Esophagus muscularis mucosa (tissue), 4 donors: ENCODE measurements around the gene KRT4. TPM values are rescaled to one million over a fixed set of nuclear protein-coding genes. Genes with fewer than 3 reads are reported as not detected.

Source experiments
- DNase-seq: peaks from one replicate; pipeline ENCODE4 v3.0.0-alpha.2; 2017; ENCODE audit errors: extremely low spot score
- H3K27ac ChIP-seq, 4 donors: fragments of 200-600 bp; sonication (generic); replicated peaks in 1 of 4; 1 replicate in 3 of 4; 2 replicates in 1 of 4; pipeline ENCODE4 v1.5.1; 2016 to 2019; ENCODE audit warnings: mild to moderate bottlenecking in 1 of 4
- H3K27me3 ChIP-seq, 4 donors: fragments of 200-600 bp; sonication (generic); one replicate each; pipeline versions ENCODE4 v1.5.1 to v1.6.0; 2016 to 2019
- H3K36me3 ChIP-seq, 4 donors: fragments of 200-600 bp; sonication (generic); one replicate each; pipeline ENCODE4 v1.5.1; 2016 to 2019
- H3K4me1 ChIP-seq, 4 donors: fragments of 200-600 bp; sonication (generic); one replicate each; pipeline ENCODE4 v1.5.1; 2016 to 2019
- H3K4me3 ChIP-seq, 4 donors: fragments of 200-600 bp; sonication (generic); 1 replicate in 2 of 4; 2 replicates in 2 of 4; pipeline ENCODE4 v1.5.1; 2016 to 2019; ENCODE audit warnings: mild to moderate bottlenecking in 4 of 4, moderate library complexity in 1 of 4
- H3K9me3 ChIP-seq, 4 donors: fragments of 200-600 bp; sonication (generic); 1 replicate in 3 of 4; 2 replicates in 1 of 4; pipeline ENCODE4 v1.5.1; 2016 to 2019
- EP300 ChIP-seq: sonication (generic); formaldehyde crosslinking; IDR thresholded peaks from one replicate; pipeline ENCODE4 v1.6.1; 2017; ENCODE audit warnings: antibody characterized with exemption
- POLR2A ChIP-seq: fragments of 450-650 bp; IDR thresholded peaks from one replicate; pipeline ENCODE4 v1.6.1; 2017; ENCODE audit warnings: antibody characterized with exemption, moderate library complexity, mild to moderate bottlenecking, low read depth
- POLR2AphosphoS5 ChIP-seq, 2 donors: sonication (generic); formaldehyde crosslinking; IDR thresholded peaks; one replicate each; pipeline ENCODE4 v1.6.1; 2017; ENCODE audit warnings: antibody characterized with exemption in 2 of 2
- WGBS: methylation state at CpG from one replicate; pipeline ENCODE4 v1.1.5; 2018; 5-methylcytosine and 5-hydroxymethylcytosine counted together
- intact Hi-C: fragments of 100-400 bp; cut with DNase I; formaldehyde crosslinking; loops from one replicate; pipeline ENCODE4 v1.15.1; 2023
- total RNA-seq, 4 donors: library from RNA; depleted of rRNA; stranded (reverse); fragments of >200 nt; gene quantifications; one replicate each; pipeline versions ENCODE4 v1.1.0 to v1.2.1, GENCODE V29; 2016
- TF ChIP-seq, protein P1 (sequence below), 3 experiments: fragments of 200-600 bp in 2 of 3; fragments of 450-650 bp in 1 of 3; sonication (generic) in 2 of 3; IDR thresholded peaks; one replicate each; pipeline ENCODE4 v1.5.1; 2017 to 2019; ENCODE audit warnings: antibody characterized with exemption in 3 of 3, mild to moderate bottlenecking in 2 of 3, moderate library complexity in 1 of 3

KRT4 gene
- total RNA-seq, 4 donors from 2014 or later = 0.13 to 5.4 (median 0.20) TPM

DNA sequence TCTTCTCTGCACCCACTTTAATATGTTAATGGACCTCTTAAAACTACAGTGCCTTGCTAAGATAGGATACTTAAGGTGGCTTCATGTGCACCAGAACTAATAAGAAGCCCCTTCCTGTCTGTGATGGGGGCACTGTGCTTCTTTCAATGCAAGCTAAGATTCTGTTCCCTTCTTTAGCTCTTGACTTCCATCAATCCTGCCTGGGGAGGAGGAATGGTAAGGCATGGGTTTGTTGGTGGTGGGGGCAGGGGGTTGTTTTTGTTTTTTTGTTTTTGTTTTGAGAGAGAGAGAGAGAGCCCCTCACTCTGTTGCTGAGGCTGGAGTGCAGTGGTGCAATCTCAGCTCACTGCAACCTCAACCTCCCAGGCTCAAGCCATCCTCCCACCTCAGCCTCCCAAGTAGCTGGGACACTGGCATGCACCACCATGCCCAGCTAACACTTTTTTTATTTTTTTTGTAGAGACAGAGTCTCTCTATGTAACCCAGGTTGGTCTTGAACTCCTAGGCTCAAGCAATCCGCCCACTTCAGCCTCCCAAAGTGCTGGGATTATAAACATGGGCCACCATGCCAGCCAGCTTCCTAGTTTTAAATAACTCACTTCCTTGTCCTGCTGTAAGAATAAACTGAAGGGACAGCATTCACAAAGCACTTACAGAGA lies 13.5 kb downstream of the KRT4 start:
- Histone ChIP-seq H3K27ac (no peak overlapping the region), H3K4me1 (peaks cover 0 to 9% (median 6%) of the 10 kb centered on the region in 4 donors), H3K27me3 (no peaks in the 10 kb centered on the region), H3K36me3 (no peaks in the 10 kb centered on the region), H3K9me3 (no peaks in the 10 kb centered on the region), H3K4me3 (no peak overlapping the region)
- WGBS = 76% methylated on average over 1 of the region's 1 CpG
- no peak for DNase-seq
- intact Hi-C loops = no loop called here
- no peak for TF ChIP-seq POLR2AphosphoS5 (IDR thresholded peaks at IDR 0.05)
- no peak for TF ChIP-seq POLR2A
- no peak for TF ChIP-seq EP300

DNA sequence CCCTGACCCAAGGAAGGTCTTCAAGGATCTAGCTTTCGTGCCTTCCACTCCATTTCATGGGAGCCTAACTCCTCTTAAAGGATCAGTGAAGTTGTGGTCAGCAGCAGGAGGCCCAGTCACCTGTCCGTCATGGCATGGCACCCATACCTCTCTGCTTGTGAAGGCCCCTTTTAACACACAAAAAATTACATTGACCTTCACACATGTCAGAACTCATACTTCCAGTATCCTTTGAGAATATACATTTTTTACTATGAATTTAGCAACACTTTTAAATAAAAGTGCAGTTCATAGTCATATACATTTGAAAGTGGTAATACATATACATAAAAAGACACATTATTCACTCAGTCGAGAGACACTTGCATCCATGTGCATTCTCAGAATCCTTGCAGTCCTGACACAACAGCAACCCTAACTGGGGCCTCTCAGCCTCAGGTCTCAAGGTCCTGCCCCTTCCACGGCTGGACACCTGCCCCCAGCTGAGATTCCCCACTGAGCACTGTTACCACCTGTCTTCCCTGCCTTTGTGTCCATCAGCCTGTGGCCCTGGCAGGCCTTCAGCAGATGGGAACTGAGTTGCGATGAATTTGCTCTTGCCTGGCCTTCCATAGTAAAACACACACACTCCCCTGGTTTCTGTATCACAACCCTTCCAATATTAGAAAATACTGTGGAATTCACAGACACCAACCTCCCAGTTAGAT lies 14.3 kb downstream of the KRT4 start:
- Histone ChIP-seq H3K4me3 (no peak overlapping the region), H3K4me1 (peaks cover 0 to 9% (median 6%) of the 10 kb centered on the region in 4 donors), H3K36me3 (no peaks in the 10 kb centered on the region), H3K27me3 (peaks cover 0 to 2% (median 0%) of the 10 kb centered on the region in 4 donors), H3K27ac (no peak overlapping the region), H3K9me3 (no peaks in the 10 kb centered on the region)
- no peak for DNase-seq
- intact Hi-C loops = no loop called here
- WGBS = 72% methylated on average over 5 of the region's 5 CpGs
- TF ChIP-seq EP300 (no peak), POLR2A (no peak), POLR2AphosphoS5 (IDR thresholded peaks at IDR 0.05) (no peak)
- TF ChIP-seq, protein P1, sequence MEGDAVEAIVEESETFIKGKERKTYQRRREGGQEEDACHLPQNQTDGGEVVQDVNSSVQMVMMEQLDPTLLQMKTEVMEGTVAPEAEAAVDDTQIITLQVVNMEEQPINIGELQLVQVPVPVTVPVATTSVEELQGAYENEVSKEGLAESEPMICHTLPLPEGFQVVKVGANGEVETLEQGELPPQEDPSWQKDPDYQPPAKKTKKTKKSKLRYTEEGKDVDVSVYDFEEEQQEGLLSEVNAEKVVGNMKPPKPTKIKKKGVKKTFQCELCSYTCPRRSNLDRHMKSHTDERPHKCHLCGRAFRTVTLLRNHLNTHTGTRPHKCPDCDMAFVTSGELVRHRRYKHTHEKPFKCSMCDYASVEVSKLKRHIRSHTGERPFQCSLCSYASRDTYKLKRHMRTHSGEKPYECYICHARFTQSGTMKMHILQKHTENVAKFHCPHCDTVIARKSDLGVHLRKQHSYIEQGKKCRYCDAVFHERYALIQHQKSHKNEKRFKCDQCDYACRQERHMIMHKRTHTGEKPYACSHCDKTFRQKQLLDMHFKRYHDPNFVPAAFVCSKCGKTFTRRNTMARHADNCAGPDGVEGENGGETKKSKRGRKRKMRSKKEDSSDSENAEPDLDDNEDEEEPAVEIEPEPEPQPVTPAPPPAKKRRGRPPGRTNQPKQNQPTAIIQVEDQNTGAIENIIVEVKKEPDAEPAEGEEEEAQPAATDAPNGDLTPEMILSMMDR (IDR thresholded peaks at IDR 0.05) = no peak

DNA sequence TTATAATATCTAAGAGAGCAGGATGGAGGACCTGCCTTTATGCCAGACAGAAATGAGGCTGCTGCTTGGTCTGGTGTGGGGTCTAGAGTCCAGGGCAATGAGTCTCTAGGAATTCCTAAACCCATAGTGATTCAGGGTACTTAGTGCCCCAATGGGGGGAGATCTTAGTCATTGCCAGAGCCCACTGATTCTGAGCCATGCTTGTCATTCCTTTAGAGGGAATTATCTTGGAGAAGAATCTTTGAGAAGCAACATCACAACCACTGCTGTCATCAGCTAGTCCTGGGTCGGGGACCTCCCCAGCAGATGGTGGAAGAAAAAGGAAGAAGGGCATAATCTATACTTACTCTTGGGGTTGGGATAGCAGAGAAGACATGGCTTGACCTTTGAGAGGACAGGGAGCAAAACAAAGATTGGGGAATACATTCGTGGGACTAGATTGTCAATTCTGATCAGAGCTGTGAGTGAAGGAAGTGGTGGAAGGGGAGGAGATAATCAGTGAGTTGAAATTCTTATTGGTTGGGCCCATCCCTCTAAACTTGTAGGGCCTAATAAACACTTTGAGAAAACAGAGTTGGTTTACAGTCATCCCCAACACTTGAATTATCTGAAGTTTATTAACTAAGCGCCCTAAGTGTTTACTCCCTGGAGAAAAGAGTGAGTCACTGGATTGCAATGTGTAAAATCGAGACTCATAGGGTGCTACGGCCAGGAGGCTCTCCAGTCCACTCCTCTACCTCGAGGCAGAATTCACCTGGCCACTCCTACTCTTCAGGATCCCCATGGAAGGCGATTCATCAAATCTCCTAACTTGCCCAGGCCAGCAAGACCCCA lies 15.0 kb downstream of the KRT4 start:
- intact Hi-C loops = no loop called here
- 65% methylated on average over 5 of the region's 7 CpGs for WGBS
- DNase-seq = no peak
- Histone ChIP-seq H3K27me3 (peaks cover 0 to 4% (median 0%) of the 10 kb centered on the region in 4 donors), H3K36me3 (no peaks in the 10 kb centered on the region), H3K4me3 (no peak overlapping the region), H3K27ac (no peak overlapping the region), H3K4me1 (peaks cover 0 to 9% (median 4%) of the 10 kb centered on the region in 4 donors), H3K9me3 (no peaks in the 10 kb centered on the region)
- no peak for TF ChIP-seq POLR2A
- TF ChIP-seq EP300 = no peak

DNA sequence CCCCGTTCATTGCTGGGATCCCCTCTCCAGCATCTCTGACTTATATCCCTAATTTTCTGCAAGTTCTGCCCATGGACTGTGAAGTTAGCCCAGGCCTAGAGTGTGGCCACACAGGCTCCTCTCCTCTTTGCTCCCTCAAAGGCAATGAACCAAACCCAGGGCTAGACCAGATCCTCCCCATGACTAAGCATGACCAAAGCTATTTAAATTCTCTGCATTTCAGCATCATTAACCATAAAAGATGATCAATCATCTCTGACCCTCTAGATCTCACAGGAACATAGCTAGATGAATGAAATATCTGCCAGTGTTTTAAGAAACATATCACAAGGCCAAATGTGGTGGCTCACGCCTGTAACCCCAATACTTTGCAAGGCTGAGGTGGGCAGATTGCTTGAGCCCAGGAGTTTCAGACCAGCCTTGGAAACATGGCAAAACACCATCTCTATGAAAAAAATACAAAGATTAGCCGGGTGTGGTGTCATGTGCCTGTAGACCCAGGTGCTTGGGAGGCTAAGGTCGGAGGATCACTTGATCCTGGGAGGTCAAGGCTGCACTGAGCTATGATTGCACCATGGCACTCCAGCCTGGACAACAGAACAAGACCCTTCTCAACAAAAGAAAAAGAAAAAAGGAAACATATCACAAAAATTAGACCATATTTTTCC lies 15.8 kb downstream of the KRT4 start:
- 87% methylated on average over 4 of the region's 4 CpGs for WGBS

DNA sequence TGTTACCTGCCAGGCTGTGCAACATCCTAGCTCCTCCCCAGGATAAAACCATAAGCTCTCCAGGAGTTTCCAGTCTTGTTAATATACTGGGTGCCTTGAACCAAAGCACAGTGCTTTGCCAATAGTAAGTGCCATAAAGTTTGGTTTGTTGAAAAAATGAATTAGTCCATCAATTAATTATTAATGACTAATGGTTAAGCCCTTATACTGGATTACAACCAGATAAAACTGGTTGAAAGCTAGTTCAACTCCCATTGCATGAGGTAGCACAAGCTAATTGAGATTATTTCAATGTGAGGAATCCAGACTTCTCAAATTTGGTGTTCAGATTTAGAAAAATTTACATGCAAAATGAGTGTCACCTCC lies 16.4 kb downstream of the KRT4 start:
- TF ChIP-seq EP300 (no peak), POLR2A (no peak), POLR2AphosphoS5 (IDR thresholded peaks at IDR 0.05) (no peak)
- TF ChIP-seq, protein P1 (IDR thresholded peaks at IDR 0.05) = no peak
- Histone ChIP-seq H3K36me3 (no peaks in the 10 kb centered on the region), H3K4me3 (no peak overlapping the region), H3K9me3 (no peaks in the 10 kb centered on the region), H3K4me1 (peaks cover 0 to 9% (median 3%) of the 10 kb centered on the region in 4 donors), H3K27ac (no peak overlapping the region), H3K27me3 (peaks cover 0 to 14% (median 0%) of the 10 kb centered on the region in 4 donors)
- intact Hi-C loops = no loop called here
- DNase-seq = no peak

More for the DNA sequence above, 15.8 kb downstream of the KRT4 start:
- intact Hi-C loops = no loop called here
- H3K27ac ChIP-seq = no peak overlapping the region
- H3K36me3 ChIP-seq = no peaks in the 10 kb centered on the region
- no peak for DNase-seq
- H3K9me3 ChIP-seq = no peaks in the 10 kb centered on the region
- H3K27me3 ChIP-seq = peaks cover 0 to 7% (median 0%) of the 10 kb centered on the region in 4 donors
- H3K4me1 ChIP-seq = peaks cover 0 to 9% (median 3%) of the 10 kb centered on the region in 4 donors
- H3K4me3 ChIP-seq = no peak overlapping the region
- no peak for TF ChIP-seq EP300
